GM12878 (cell line): ENCODE results near the gene KPNA4.

ENCODE experiments used
- CREB1 ChIP-seq: IDR thresholded peaks from 2 replicates; pipeline ENCODE4 v1.6.1; 2012; ENCODE audit warnings: low read depth, mild to moderate bottlenecking, inconsistent platforms
- TF ChIP-seq, protein P1 (sequence below), 3 experiments: IDR thresholded peaks in 2 of 3; conservative IDR thresholded peaks in 1 of 3; 2 replicates each; pipeline ENCODE4 v1.5.1; 2011; ENCODE audit warnings: low read depth in 3 of 3, low read length in 3 of 3, mild to moderate bottlenecking in 3 of 3, control low read depth in 2 of 3, moderate library complexity in 2 of 3, inconsistent platforms in 1 of 3, mixed read lengths in 1 of 3; ENCODE audit not compliant: control insufficient read depth in 2 of 3, insufficient read depth in 1 of 3; ENCODE audit errors: extremely low read depth in 1 of 3
- TF ChIP-seq, protein P2 (sequence below): IDR thresholded peaks from 2 replicates; pipeline ENCODE4 v1.6.1; 2012; ENCODE audit warnings: low read length, inconsistent platforms

DNA sequence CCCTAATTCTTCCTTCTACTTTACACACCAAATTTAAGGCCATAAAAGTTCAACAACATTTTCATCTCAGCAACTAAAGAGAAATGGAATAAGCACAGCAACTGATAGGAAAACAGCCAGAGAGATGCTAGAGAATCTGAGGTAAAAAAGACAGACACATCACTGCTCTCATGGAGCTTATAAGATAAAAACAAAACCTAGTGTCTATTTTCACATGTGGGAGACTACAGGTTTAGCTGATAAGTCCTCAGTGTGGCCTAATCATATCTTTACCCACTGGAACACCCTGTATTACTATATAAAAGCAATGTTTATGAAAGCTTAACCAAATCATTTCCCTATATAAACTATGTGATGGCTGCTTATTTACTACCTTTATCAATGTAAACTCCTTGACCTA, 33.0 kb downstream of the KPNA4 start:
- TF ChIP-seq, protein P1, sequence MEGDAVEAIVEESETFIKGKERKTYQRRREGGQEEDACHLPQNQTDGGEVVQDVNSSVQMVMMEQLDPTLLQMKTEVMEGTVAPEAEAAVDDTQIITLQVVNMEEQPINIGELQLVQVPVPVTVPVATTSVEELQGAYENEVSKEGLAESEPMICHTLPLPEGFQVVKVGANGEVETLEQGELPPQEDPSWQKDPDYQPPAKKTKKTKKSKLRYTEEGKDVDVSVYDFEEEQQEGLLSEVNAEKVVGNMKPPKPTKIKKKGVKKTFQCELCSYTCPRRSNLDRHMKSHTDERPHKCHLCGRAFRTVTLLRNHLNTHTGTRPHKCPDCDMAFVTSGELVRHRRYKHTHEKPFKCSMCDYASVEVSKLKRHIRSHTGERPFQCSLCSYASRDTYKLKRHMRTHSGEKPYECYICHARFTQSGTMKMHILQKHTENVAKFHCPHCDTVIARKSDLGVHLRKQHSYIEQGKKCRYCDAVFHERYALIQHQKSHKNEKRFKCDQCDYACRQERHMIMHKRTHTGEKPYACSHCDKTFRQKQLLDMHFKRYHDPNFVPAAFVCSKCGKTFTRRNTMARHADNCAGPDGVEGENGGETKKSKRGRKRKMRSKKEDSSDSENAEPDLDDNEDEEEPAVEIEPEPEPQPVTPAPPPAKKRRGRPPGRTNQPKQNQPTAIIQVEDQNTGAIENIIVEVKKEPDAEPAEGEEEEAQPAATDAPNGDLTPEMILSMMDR (IDR thresholded peaks at IDR 0.05 in 2 of 3, conservative IDR thresholded peaks at IDR 0.05 in 1 of 3; ENCODE audit: control insufficient read depth in 2 of 3, extremely low read depth in 1 of 3, insufficient read depth in 1 of 3, low read depth in 3 of 3, low read length in 3 of 3) = no peak
- TF ChIP-seq, protein P2, sequence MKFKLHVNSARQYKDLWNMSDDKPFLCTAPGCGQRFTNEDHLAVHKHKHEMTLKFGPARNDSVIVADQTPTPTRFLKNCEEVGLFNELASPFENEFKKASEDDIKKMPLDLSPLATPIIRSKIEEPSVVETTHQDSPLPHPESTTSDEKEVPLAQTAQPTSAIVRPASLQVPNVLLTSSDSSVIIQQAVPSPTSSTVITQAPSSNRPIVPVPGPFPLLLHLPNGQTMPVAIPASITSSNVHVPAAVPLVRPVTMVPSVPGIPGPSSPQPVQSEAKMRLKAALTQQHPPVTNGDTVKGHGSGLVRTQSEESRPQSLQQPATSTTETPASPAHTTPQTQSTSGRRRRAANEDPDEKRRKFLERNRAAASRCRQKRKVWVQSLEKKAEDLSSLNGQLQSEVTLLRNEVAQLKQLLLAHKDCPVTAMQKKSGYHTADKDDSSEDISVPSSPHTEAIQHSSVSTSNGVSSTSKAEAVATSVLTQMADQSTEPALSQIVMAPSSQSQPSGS = no peak
- no peak for TF ChIP-seq CREB1
